Germinal center (tissue), 1 donor: ENCODE results near the gene EME1.

Experiments used
- DNase-seq: peaks from one replicate; pipeline ENCODE4 v3.0.0; 2012; ENCODE audit warnings: mixed read lengths, low spot score

The EME1 gene

GRCh38 chr17:50364061-50364458 is 9.0 kb upstream of the EME1 start:
- DNase-seq = no peak

- DNase-seq = no peak
Measured at GRCh38 chr17:50364715-50365114, 8.3 kb upstream of the EME1 start.

GRCh38 chr17:50365165-50365564 is 7.9 kb upstream of the EME1 start:
- no peak for DNase-seq

GRCh38 chr17:50365649-50366393 is 7.2 kb upstream of the EME1 start:
- no peak for DNase-seq

- DNase-seq = no peak
Measured at GRCh38 chr17:50367401-50367800, 5.6 kb upstream of the EME1 start.

GRCh38 chr17:50370052-50370451 is 3.0 kb upstream of the EME1 start:
- no peak for DNase-seq

GRCh38 chr17:50371526-50371925 is 1.5 kb upstream of the EME1 start:
- no peak for DNase-seq

GRCh38 chr17:50372222-50372757 is 739 bp upstream of the EME1 start:
- DNase-seq = no peak

- no peak for DNase-seq
Measured at GRCh38 chr17:50373705-50374104, 676 bp downstream of the EME1 start.

- no peak for DNase-seq
Measured at GRCh38 chr17:50375858-50376538, 3.0 kb downstream of the EME1 start.

GRCh38 chr17:50379351-50380132 is 6.5 kb downstream of the EME1 start:
- no peak for DNase-seq

- no peak for DNase-seq
Measured at GRCh38 chr17:50380369-50381259, 7.6 kb downstream of the EME1 start.

GRCh38 chr17:50381260-50381815 is 8.3 kb downstream of the EME1 start:
- no peak for DNase-seq

- no peak for DNase-seq
Measured at GRCh38 chr17:50381920-50382319, 8.9 kb downstream of the EME1 start.

- DNase-seq = no peak
Measured at GRCh38 chr17:50382931-50383330, 9.9 kb downstream of the EME1 start.

GRCh38 chr17:50386510-50386909 is 13.5 kb downstream of the EME1 start:
- no peak for DNase-seq

- no peak for DNase-seq
Measured at GRCh38 chr17:50388728-50389127, 15.7 kb downstream of the EME1 start.

- no peak for DNase-seq
Measured at GRCh38 chr17:50389534-50389933, 16.5 kb downstream of the EME1 start.

GRCh38 chr17:50392621-50393020 is 19.6 kb downstream of the EME1 start:
- DNase-seq = no peak

- DNase-seq = no peak
Measured at GRCh38 chr17:50393700-50394099, 20.7 kb downstream of the EME1 start.

- peak; percentile 0 for DNase-seq
Measured at GRCh38 chr17:50394711-50395110, 21.7 kb downstream of the EME1 start.
